HCT116 (cell line): ENCODE results near the gene CTNND1.

Experiments used
- CTCF ChIP-seq, 3 experiments: fragments of 200-600 bp in 1 of 3; sonication (generic) in 1 of 3; IDR thresholded peaks in 2 of 3; conservative IDR thresholded peaks in 1 of 3; 2 replicates each; pipeline ENCODE4 v1.5.1; 2012 to 2017; ENCODE audit warnings: low read depth in 2 of 3, low read length in 2 of 3, antibody characterized with exemption in 1 of 3, borderline replicate concordance in 1 of 3, control low read depth in 1 of 3, mild to moderate bottlenecking in 1 of 3, mixed read lengths in 1 of 3, mixed run types in 1 of 3, moderate library complexity in 1 of 3; ENCODE audit not compliant: insufficient read depth in 1 of 3
- EZH2 ChIP-seq: fragments of 200-600 bp; sonication (generic); IDR thresholded peaks from 2 replicates; pipeline ENCODE4 v1.6.1; 2017; ENCODE audit warnings: antibody characterized with exemption, mixed run types
- POLR2A ChIP-seq: IDR thresholded peaks from 2 replicates; pipeline ENCODE4 v1.7.0; 2011; ENCODE audit warnings: borderline replicate concordance; ENCODE audit not compliant: insufficient read depth, insufficient read length; ENCODE audit errors: extremely low read depth

GRCh38 chr11:57867966-57868365 is 106.4 kb downstream of the CTNND1 start:
- TF ChIP-seq POLR2A (no peak), EZH2 (no peak), CTCF (IDR thresholded peaks at IDR 0.05 in 2 of 3, conservative IDR thresholded peaks at IDR 0.05 in 1 of 3; ENCODE audit: borderline replicate concordance in 1 of 3, insufficient read depth in 1 of 3, low read depth in 2 of 3, low read length in 2 of 3) (no peak)
